DMS153 treated with DMSO at 0.1 percent for 48 hours (cell line): ENCODE data around the gene DCTPP1.
A peak's percentile ranks its signal among the peaks of the same experiment; 100 is the strongest.
"Not testable (repeated sequence)": the region's sequence is repeated elsewhere in the genome, so short reads cannot be mapped to it uniquely, and the experiment has no call there.

Experiments
- DNase-seq: peaks from one replicate; lab custom pipeline; 2025; ENCODE audit not compliant: unreplicated experiment; lab: John Stamatoyannopoulos, UW

DCTPP1 gene

GRCh38 chr16:30429678-30430427, at the start of gene DCTPP1:
Gene DCTPP1, minus strand, starts transcription at chr16:30430030. Its CDS starts 50 bp downstream, at chr16:30429980.
- DNase-seq = peak; percentile 99

DNA sequence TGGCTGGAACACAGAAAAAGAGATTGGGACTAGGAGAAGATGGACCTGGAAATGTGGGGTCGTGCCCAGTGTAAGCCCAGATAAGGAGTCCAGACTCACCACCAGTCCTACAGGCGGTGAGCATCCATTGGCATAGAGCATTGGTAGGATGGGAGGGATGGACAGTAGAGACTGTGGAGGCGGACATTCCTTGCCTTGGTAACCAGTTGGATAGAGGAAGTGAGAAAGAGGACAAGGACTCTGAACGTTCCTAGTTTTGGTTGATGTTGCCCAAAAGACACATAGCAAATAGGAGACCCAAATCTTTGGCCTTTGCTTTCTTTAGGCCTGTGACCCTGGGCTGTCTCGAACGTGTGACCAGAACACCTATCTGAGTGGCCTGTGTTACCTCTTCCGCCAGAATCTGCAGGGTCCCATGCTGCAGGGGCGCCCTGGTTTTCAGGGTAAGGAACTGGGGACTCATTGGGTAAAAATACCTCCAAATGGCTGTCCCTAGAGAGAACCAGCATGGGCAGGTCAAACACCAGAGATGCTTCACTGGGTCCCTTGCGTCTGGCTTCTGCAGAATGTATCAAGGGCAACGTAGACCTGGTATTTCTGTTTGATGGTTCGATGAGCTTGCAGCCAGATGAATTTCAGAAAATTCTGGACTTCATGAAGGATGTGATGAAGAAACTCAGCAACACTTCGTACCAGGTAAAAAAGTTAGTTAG, 49.1 kb upstream of the DCTPP1 start:
- DNase-seq = no peak

DNA sequence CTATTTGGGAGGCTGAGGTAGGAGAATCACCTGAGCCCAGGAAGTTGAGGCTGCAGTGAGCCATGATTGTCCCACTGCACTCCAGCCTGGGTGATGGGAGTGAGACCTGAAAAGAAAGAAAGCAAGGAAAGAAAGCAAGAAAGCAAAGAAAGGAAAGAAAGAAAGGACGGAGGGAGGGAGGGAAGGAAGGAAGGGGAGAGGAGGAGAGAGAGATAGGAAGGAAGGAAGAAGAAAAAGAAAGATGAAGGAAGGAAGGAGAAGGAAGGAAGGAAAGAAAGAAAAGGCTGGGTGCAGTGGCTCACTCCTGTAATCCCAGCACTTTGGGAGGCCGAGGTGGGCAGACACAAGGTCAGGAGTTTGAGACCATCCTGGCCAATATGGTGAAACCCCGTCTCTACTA, 47.9 kb upstream of the DCTPP1 start:
- DNase-seq = not testable (repeated sequence)

GRCh38 chr16:30476991-30477390, 47.2 kb upstream of the DCTPP1 start:
- no peak for DNase-seq

DNA sequence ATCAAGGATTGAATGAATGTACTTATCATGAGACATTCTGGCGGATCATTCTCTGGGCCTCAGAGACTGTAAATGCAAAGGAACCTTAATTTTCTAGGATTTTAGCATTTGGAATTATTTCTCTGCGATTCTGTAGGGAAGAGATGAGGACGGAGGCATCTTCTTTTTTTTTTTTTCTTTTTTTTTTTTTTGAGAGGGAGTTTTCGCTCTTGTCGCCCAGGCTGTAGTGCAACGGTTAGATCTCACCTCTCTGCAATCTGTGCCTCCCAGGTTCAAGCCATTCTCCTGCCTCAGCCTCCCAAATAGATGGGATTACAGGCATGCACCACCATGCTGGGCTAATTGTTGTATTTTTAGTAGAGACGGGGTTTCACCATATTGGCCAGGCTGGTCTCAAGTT, 44.9 kb upstream of the DCTPP1 start:
- DNase-seq = no peak

DNA sequence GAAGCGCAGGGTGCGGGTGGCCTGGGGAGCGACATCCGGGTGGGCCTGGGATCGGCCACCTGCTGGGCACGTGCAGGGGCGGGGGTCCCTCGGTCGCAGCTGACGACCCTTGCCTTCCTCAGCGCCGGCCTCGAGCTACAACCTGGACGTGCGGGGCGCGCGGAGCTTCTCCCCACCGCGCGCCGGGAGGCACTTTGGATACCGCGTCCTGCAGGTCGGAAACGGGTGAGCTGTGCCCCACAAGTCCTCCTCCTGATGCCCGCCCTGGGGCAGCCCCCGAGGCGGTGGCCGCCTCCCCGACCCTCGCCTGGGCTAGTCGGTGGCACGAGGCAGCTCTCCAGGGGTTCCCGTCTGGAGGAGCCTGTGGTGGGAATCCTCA, 44.2 kb upstream of the DCTPP1 start:
- no peak for DNase-seq

- DNase-seq = no peak
Measured at GRCh38 chr16:30473231-30474073, 43.6 kb upstream of the DCTPP1 start.

- no peak for DNase-seq
Measured at GRCh38 chr16:30472328-30472942, 42.6 kb upstream of the DCTPP1 start, which contains the start of gene ITGAL. Gene ITGAL, plus strand, starts transcription at chr16:30472742. Its CDS starts 96 bp downstream, at chr16:30472838.

DNA sequence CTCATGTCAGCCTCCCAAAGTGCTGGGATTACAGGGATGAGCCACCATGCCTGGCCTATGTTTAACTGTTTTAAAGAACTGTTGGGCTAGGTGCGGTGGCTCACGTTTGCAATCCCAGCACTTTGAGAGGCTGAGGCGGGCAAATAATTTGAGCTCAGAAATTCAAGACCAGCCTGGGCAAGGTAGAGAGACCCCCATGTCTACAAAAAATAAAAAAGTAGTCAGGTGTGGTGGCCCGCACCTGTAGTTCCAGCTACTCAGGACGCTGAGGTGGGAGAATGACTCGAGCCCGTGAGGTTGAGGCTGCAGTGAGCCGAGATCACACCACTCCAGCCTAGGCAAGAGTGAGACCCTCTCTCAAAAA, 40.8 kb upstream of the DCTPP1 start:
- no peak for DNase-seq

DNA sequence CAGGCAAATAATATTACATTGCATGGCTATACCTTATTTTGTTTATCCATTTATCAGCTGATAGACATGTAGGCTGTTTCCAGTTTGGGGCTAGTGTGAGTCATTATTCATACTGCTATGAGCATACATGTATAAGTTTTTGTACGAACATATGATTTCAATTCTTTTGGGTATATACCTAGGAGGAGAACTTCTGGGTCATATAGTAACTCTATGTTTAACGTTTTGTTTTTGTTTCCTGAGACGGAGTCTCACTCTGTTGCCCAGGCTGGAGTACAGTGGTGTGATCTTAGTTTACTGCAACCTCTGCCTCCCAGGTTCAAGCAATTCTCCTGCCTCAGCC, 40.3 kb upstream of the DCTPP1 start:
- DNase-seq = no peak

DNA sequence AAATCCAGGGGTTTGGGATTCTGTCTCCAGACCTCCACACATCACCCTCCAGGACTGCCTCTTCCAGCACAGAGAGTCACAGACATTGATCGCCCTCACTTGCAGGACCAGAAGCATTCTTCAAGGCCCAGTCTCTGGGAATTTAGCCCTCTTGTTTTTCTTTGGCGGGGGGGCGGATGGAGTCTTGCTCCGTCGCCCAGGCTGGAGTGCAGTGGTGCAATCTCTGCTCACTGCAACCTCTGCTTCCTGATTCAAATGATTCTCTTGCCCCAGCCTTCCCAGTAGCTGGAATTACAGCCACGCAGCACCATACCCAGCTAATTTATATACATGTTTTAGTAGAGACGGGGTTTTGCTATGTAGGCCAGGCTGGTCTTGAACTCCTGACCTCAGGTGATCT, 34.2 kb upstream of the DCTPP1 start:
- DNase-seq = no peak

GRCh38 chr16:30461426-30461825, 31.6 kb upstream of the DCTPP1 start:
- not testable (repeated sequence) for DNase-seq

DNA sequence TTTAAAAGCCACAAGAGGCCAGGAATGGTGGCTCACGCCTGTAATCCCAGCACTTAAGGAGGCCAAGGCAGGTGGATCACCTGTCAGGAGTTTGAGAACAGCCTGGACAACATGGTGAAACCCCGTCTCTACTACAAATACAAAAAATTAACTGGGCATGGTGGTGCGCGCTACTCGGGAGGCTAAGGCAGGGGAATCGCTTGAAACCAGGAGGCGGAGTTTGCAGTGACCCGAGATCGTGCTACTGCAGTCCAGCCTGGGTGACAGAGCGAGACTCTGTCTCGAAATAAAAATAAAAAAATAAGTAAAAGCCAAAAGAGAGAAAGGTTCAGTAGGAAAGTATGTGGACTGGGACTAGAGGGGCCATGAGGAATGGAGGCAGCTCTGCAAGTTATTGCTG, 29.6 kb upstream of the DCTPP1 start:
- no peak for DNase-seq

GRCh38 chr16:30458561-30459394, 28.9 kb upstream of the DCTPP1 start:
- no peak for DNase-seq

- DNase-seq = no peak
Measured at GRCh38 chr16:30457743-30458560, 28.1 kb upstream of the DCTPP1 start.

- no peak for DNase-seq
Measured at GRCh38 chr16:30457256-30457655, 27.4 kb upstream of the DCTPP1 start.

GRCh38 chr16:30456302-30456701, 26.5 kb upstream of the DCTPP1 start:
- DNase-seq = no peak

- not testable (repeated sequence) for DNase-seq
Measured at GRCh38 chr16:30452709-30453580, 23.1 kb upstream of the DCTPP1 start.

DNA sequence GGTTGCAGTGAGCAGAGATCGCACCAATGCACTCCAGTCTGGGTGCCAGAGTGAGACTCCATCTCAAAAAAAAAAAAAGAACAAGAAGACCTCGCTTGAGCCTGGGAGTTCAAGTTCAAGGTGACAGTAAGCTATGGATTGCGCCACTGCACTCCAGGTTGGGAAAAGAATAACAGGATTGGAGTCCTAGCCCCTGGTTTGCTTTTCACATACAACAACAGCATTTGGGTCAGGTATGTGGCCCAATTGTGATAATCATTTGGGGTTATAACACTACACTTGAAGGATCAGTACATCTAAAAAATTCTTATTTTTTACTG, 19.2 kb upstream of the DCTPP1 start:
- no peak for DNase-seq
